Stimulated activated CD4-positive, alpha-beta T cell treated with anti-CD3 and anti-CD28 coated beads, Interleukin-4, amount 100 ng/mL, for 4 hours (primary cell): ENCODE results near the gene NT5C2.
A peak's percentile ranks its signal among the peaks of the same experiment; 100 is the strongest.
"Not testable (repeated sequence)": the region's sequence is repeated elsewhere in the genome, so short reads cannot be mapped to it uniquely, and the experiment has no call there.

Experiments
- DNase-seq, 2 experiments: peaks; one replicate each; pipeline ENCODE4 v3.0.0-alpha.2; 2020

The NT5C2 gene

DNA sequence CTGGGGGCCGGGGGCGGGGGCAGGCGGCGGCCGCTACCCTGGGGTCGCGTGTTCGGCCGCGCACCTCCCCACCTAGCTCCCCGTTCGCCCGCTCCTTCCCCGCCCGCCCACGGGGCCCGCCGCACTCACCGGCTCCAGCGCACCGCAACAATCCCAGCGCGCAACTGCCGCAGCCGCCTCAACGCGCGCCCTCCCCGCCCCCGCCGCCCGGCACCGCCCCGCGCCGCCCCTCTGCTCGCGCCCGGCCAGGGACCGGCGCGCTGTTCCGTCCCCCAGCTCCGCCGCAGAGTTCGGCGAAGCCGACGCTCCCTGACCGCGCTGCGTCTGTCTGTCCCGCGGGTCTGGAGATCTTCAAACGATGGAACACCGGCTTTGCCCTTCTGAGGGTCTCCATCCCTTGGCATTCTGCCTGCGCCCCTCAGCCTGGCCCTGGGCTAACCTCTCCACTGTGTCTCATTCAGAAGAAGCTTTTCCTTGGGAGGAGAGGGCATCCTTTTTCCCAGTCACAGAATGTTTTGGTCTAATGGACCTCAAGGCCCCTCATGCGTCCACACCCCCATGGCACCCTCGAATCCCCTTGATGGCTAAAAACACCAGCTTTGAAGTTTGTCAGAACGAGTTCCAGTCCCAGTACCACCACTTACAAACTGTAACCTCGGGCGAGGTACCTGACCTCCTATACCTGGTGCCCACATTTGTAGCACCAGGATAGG is at the start of gene NT5C2:
Gene NT5C2 (minus strand): TSS at position 166 of the 713 bp plus-strand sequence. CDS start 18,314 bp downstream, outside the sequence.
- peak; percentile 76 to 84 for DNase-seq

DNA sequence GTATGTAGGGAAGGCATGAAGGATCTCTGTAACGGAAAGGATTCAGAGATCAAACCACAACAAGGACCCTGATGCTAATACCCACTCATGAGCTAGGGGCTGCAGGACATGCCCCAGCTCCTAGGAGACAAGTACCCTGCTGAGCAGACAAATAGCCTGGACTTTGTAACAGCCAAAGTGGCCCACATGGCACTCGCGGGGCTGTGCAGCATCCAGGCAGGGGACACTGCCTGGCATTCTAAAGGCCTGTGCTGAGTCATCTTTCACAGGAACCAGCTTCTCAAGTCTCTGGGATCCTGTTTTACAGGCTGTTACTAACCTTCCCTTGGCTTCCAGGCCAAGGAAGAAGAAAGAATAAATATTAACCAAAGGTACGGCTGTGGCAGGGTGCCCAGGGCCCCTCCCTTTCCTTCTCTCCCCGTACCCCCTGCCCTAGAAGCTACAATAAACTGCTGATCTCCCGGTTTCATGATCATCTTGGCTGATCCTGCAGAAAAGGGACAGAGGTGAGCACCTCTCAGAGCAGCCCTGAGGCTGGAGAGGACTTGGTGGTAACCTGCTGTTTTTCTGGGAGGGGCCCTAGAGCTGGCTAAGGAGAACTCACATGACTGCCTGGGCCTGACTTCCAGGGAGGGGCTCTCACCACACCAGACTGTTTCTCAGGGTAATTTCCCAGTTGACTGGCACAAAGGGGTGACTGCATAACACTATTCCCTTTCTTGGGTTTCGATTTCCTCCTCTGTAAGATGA is 48.4 kb upstream of the NT5C2 start:
- DNase-seq: no peak

GRCh38 chr10:103238506-103239252 is 45.6 kb upstream of the NT5C2 start:
- no peak for DNase-seq

DNA sequence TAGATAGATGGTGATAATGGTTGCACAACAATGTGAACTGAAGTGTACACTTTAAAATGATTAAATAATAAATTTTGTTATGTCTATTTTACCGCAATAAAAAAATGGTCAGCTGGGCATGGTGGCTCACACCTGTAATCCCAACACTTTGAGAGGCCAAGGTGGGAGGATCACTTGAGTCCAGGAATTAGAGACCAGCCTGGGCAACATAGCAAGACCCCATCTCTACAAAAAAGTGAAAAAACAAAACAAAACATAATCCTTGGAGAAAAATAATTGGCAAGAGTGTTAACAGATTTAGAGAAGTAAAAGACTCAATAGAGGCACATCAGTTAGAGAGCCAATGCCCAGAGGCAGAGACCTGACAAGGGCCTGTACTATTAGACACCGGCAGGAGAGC is 42.7 kb upstream of the NT5C2 start:
- no peak for DNase-seq

GRCh38 chr10:103232772-103233488 is 39.9 kb upstream of the NT5C2 start:
- DNase-seq: no peak

GRCh38 chr10:103232131-103232673 is 39.1 kb upstream of the NT5C2 start:
- DNase-seq: no peak

GRCh38 chr10:103231047-103231551 is 38.0 kb upstream of the NT5C2 start:
- no peak for DNase-seq

DNA sequence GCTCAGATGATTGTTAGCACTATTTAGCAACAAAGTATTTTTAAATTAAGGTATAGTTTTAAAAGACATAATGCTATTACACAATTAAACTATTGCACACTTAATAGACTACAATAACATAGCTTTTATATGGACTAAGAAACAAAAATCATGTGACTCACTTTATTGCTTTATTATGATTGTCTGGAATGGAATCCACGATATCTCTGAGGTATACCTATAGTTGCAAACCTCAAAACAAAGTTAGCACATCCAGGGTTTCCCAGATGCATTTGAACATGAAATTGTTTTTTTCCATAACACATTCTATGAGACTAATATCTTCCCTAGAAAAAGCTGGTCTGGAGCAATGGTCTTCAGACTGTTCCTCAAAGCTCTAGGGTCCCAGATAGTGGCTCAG is 34.3 kb upstream of the NT5C2 start:
- DNase-seq: no peak

- no peak for DNase-seq
These were observed 32.9 kb upstream of the NT5C2 start for GRCh38 chr10:103225939-103226338.

DNA sequence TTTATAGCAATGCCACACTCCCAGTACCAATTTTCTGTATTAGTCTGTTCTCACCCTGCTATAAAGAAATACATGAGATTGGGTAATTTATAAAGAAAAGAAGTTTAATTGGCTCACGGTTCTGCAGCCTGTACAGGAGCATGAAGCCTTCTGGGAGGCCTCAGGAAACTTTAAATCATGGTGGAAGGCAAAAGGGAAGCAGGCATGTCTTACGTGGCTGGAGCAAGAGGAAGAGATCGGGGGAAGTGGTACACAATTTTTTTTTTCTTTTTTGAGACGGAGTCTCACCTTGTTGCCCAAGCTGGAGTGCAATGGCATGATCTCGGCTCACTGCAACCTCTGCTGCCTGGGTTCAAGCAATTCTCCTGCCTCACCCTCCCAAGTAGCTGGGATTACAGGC is 31.6 kb upstream of the NT5C2 start:
- not testable (repeated sequence) for DNase-seq

DNA sequence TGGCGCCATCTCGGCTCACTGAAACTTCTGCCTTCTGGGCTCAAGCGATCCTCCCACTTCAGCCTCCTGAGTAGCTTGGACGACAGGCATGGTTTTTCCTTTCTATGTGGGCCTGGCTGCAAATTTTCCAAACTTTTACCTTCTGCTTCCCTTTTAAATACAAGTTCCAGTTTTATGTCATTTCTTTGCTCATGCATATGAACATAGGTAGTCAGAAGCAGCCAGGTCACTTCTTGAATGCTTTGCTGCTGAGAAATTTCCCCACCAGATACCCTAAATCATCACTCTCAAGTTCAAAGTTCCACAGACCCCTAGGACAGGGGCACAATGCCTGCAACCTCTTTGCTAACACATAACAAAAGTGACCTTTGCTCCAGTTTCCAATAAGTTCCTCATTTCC is 31.1 kb upstream of the NT5C2 start:
- no peak for DNase-seq

- not testable (repeated sequence) for DNase-seq
These were observed 23.3 kb upstream of the NT5C2 start for GRCh38 chr10:103216362-103216761.

- no peak for DNase-seq
These were observed 22.5 kb upstream of the NT5C2 start for GRCh38 chr10:103215601-103216000.

DNA sequence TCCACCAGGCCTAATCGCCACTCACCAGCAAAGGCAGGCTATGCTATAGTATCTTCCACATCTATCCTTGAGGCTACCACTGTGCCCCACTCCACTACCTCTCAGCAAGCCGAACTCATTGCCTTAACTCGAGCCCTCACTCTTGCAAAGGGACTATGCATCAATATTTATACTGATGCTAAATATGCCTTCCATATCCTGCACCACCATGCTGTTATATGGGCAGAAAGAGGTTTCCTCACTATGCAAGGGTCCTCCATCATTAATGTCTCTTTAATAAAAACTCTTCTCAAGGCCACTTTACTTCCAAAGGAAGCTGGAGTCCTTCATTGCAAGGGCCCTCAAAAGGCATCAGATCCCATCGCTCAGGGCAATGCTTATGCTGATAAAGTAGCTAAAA is 17.2 kb upstream of the NT5C2 start:
- not testable (repeated sequence) for DNase-seq

DNA sequence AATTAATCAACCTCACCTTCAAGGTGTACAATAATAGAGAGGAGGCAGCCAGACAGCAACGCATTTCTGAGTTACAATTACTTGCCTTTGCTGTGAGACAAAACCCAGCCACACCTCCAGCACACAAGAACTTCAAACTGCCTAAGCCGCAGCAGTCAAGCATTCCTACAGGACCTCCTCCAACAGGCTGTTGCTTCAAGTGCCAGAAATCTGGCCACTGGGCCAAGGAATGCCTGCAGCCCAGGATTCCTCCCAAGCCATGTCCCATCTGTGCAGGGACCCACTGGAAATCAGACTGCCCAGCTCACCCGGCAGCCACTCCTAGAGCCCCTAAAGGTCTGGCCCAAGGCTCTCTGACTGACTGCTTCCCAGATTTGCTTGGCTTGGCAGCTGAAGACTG is 14.6 kb upstream of the NT5C2 start:
- not testable (repeated sequence) for DNase-seq

DNA sequence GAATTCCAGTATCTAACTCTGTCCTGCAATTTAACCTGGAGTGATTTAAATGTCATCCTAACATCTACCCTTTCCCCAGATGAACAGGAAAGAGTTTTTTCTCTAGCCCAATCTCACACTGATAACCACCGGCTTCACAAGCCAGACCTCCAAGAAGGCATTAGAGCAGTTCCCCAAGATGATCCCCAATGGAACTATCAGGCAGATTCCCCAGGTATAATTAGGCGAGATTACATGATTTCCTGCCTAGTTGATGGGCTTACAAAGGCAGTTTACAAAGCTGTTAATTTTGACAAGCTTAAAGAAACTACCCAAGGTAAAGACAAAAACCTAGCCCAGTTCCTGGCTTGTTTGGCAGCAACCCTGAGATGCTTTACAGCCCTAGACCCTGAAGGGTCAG is 14.1 kb upstream of the NT5C2 start:
- no peak for DNase-seq

GRCh38 chr10:103206715-103207114 is 13.6 kb upstream of the NT5C2 start:
- not testable (repeated sequence) for DNase-seq

- not testable (repeated sequence) for DNase-seq
These were observed 12.3 kb upstream of the NT5C2 start for GRCh38 chr10:103205401-103205800.

DNA sequence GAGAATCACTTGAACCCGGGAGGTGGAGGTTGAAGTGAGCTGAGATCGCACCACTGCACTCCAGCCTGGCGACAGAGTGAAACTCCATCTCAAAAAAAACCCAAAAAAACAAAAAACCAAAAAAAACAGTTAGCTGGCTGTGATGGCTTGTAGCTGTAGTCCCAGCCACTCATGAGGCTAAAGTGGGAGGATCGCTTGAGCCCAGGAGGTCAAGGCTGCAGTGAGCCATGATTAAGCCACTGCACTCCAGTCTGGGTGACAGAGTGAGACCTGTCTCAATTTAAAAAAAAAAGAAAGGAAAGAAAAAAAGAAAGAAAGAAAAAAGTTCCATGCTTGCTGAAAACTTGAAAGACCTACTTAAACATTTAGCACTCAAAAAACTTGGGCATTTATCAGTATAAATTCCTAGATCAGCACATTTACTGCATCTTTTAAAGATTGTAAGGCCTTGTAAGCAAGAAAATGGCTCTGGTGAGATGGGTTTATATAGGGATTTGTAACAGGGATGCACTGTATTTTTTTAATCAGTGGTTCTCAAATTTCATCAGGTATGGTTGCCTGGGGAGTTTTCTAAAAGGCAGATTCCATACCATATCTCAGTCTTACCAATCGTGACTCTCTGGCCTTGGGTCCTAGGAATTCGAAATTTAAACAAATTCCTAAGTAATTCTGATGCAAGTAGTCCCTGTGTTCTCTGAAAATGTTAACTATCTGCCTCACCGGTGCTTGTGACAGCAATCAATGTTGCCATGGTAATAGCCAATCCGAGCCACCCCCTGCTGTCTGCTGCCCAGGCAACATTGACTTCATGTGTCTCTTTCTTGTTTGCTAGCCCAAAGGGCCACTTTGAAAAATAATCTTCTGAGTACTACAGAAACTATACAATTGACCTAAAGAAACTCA is 11.5 kb upstream of the NT5C2 start:
- DNase-seq: no peak

- no peak for DNase-seq
These were observed 10.4 kb upstream of the NT5C2 start for GRCh38 chr10:103203466-103203865.

- no peak for DNase-seq
These were observed 9.2 kb upstream of the NT5C2 start for GRCh38 chr10:103202319-103202718.
